Measurements from ENCODE around the gene HOXB8.

Gene HOXB8

GRCh38 chr17:48598736-48599135, 16.4 kb downstream of the HOXB8 start:
- TF ChIP-seq, protein P1, sequence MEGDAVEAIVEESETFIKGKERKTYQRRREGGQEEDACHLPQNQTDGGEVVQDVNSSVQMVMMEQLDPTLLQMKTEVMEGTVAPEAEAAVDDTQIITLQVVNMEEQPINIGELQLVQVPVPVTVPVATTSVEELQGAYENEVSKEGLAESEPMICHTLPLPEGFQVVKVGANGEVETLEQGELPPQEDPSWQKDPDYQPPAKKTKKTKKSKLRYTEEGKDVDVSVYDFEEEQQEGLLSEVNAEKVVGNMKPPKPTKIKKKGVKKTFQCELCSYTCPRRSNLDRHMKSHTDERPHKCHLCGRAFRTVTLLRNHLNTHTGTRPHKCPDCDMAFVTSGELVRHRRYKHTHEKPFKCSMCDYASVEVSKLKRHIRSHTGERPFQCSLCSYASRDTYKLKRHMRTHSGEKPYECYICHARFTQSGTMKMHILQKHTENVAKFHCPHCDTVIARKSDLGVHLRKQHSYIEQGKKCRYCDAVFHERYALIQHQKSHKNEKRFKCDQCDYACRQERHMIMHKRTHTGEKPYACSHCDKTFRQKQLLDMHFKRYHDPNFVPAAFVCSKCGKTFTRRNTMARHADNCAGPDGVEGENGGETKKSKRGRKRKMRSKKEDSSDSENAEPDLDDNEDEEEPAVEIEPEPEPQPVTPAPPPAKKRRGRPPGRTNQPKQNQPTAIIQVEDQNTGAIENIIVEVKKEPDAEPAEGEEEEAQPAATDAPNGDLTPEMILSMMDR (IDR thresholded peaks at IDR 0.05; ENCODE audit: low read depth, low read length), result no peak
- DNase-seq, result no peak
- H3K36me3 ChIP-seq, result no peaks in the 10 kb centered on the region
- H3K9me3 ChIP-seq, result no peaks in the 10 kb centered on the region
- no peaks in the 10 kb centered on the region for H3K4me1 ChIP-seq
- H3K27me3 ChIP-seq, result peaks cover 100% of the 10 kb centered on the region
- H3K4me3 ChIP-seq (ENCODE audit: low read depth, low read length), result no peak overlapping the region

GRCh38 chr17:48597778-48598631, 17.1 kb downstream of the HOXB8 start:
- DNase-seq, result no peak
- peaks cover 97% of the 10 kb centered on the region for H3K27me3 ChIP-seq
- H3K4me1 ChIP-seq, result no peaks in the 10 kb centered on the region
- no peaks in the 10 kb centered on the region for H3K9me3 ChIP-seq
- TF ChIP-seq, protein P1 (IDR thresholded peaks at IDR 0.05; ENCODE audit: low read depth, low read length), result no peak
- H3K36me3 ChIP-seq, result no peaks in the 10 kb centered on the region
- no peak overlapping the region for H3K4me3 ChIP-seq (ENCODE audit: low read depth, low read length)

DNA sequence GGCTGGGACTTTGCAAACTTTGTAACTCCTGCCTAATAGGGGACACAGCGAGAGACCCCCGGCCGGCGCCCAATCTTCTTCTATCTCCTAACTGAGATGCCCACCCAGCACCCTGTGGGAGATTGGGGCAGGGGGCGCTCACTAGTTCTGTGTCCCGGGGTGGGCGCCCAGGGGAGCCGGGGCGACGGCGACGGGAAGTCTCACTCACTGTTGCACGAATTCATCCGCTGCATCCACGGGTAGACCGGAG, 17.6 kb downstream of the HOXB8 start:
- H3K4me1 ChIP-seq, result no peaks in the 10 kb centered on the region
- H3K27me3 ChIP-seq, result peaks cover 97% of the 10 kb centered on the region
- H3K9me3 ChIP-seq, result no peaks in the 10 kb centered on the region
- no peak overlapping the region for H3K4me3 ChIP-seq (ENCODE audit: low read depth, low read length)
- no peak for DNase-seq
- H3K36me3 ChIP-seq, result no peaks in the 10 kb centered on the region
- TF ChIP-seq, protein P1 (IDR thresholded peaks at IDR 0.05; ENCODE audit: low read depth, low read length), result no peak

GRCh38 chr17:48596735-48597527, 18.2 kb downstream of the HOXB8 start:
- Histone ChIP-seq H3K4me1 (no peaks in the 10 kb centered on the region), H3K27me3 (peaks cover 97% of the 10 kb centered on the region), H3K4me3 (ENCODE audit: low read depth, low read length) (no peak overlapping the region), H3K9me3 (no peaks in the 10 kb centered on the region), H3K36me3 (no peaks in the 10 kb centered on the region)
- TF ChIP-seq, protein P1 (IDR thresholded peaks at IDR 0.05; ENCODE audit: low read depth, low read length), result no peak
- no peak for DNase-seq

- Histone ChIP-seq H3K4me1 (no peaks in the 10 kb centered on the region), H3K4me3 (ENCODE audit: low read depth, low read length) (no peak overlapping the region), H3K9me3 (no peaks in the 10 kb centered on the region), H3K27me3 (peaks cover 96% of the 10 kb centered on the region), H3K36me3 (no peaks in the 10 kb centered on the region)
- TF ChIP-seq, protein P1 (IDR thresholded peaks at IDR 0.05; ENCODE audit: low read depth, low read length), result no peak
- DNase-seq, result no peak
Observed at GRCh38 chr17:48596000-48596734, 18.9 kb downstream of the HOXB8 start.
